Glutamatergic neuron (in vitro differentiated cells): ENCODE data around the gene BDNF. TPM values are rescaled to one million over a fixed set of nuclear protein-coding genes. Genes with fewer than 3 reads are reported as not detected.
"Not testable (repeated sequence)": the region's sequence is repeated elsewhere in the genome, so short reads cannot be mapped to it uniquely, and the experiment has no call there.

ENCODE experiments used
- DNase-seq: peaks from one replicate; pipeline ENCODE4 v3.0.0; 2022
- H3K27ac Mint-ChIP-seq: one replicate; pipeline ENCODE4 v1.8.0; 2020; ENCODE audit warnings: mild to moderate bottlenecking, mixed read lengths, inconsistent platforms; ENCODE audit not compliant: unreplicated experiment
- H3K27me3 Mint-ChIP-seq: one replicate; pipeline ENCODE4 v1.8.0; 2020; ENCODE audit warnings: mild to moderate bottlenecking, moderate library complexity, mixed read lengths, inconsistent platforms; ENCODE audit not compliant: unreplicated experiment
- H3K36me3 Mint-ChIP-seq: one replicate; pipeline ENCODE4 v1.8.0; 2020; ENCODE audit warnings: mild to moderate bottlenecking, mixed read lengths, inconsistent platforms; ENCODE audit not compliant: unreplicated experiment
- H3K4me1 Mint-ChIP-seq: one replicate; pipeline ENCODE4 v1.8.0; 2020; ENCODE audit warnings: mild to moderate bottlenecking, low read depth, mixed read lengths, inconsistent platforms; ENCODE audit not compliant: unreplicated experiment
- H3K4me3 Mint-ChIP-seq: one replicate; pipeline ENCODE4 v1.8.0; 2020; ENCODE audit warnings: mild to moderate bottlenecking, mixed read lengths, inconsistent platforms; ENCODE audit not compliant: unreplicated experiment
- H3K9me3 Mint-ChIP-seq: one replicate; pipeline ENCODE4 v1.8.0; 2020; ENCODE audit warnings: mild to moderate bottlenecking, moderate library complexity, mixed read lengths, inconsistent platforms; ENCODE audit not compliant: unreplicated experiment
- CTCF ChIP-seq: fragments of 200-600 bp; sonication (generic); IDR thresholded peaks from one replicate; pipeline ENCODE4 v1.5.0; 2021; ENCODE audit not compliant: partially characterized antibody, unreplicated experiment
- total RNA-seq: library from RNA; stranded (reverse); fragmentation: NEBNext Ultra II Directional; extraction: Animal tissue kit (Norgen Biotek cat#: 25700); gene quantifications from one replicate; pipeline ENCODE4 v1.2.1, GENCODE V29; 2021; ENCODE audit not compliant: unreplicated experiment

The BDNF gene
- total RNA-seq, 1 donor from 2014 or later = 0.42 TPM

DNA sequence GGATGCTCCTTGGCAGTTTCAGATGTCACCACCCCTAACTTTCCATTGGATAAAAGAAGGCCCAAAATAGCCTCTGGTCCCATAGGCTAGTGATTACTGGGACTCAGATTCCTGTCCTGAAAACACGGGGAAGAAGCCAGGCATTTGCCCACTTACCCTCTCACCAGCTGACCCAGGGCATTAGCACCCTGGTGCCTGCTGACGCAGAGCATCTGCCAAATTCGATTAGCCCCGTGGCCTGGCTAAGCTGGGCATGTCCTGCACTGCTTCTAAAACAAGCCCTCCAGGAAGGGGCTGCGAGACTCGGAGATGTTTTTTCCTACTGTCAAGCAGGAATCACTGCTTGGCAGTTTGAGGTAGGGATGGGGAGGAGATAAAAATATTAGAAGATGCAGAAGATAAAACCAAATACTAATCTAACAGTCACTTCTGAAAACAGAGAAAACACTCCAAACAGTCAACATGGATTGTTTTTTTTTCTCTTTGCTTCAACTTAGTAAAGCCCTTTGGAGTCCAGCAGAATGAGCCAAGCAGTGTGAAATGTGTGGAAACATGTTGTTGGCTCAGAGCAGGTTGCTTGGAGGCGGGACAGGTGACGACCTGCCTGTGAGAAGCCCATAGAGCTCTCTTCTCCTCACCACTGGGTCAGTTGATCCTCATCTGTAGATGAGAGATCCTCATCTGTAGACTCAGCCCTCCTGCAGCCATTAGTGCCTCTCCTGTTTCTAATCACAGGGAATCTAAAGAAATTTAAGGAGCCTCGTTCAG lies 54.0 kb downstream of the BDNF start:
- Mint-ChIP-seq H3K4me1 (no peaks in the 10 kb centered on the region), H3K27me3 (no peaks in the 10 kb centered on the region), H3K9me3 (no peaks in the 10 kb centered on the region), H3K27ac (no peak overlapping the region), H3K36me3 (no peaks in the 10 kb centered on the region), H3K4me3 (no peak overlapping the region)
- DNase-seq = no peak
- TF ChIP-seq CTCF = no peak

DNA sequence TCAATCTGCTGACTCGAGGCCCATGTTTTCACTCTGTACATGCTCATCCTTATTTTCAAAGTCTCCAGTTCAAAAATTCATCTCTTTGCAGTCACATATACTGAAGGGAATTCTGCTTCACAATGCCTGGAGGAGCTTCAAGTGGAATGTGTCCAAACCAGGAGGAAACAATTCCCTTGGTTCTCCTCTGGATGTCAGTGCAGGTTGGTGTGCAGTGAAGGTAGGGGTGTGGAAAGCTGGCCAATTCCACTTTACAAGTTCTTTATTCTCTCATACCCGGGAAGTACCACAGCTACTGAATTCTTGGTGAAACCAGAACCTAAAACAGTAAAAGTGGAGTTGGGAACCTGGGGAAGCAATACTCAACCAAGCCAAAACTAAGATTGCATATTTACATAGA lies 57.3 kb downstream of the BDNF start:
- H3K27me3 Mint-ChIP-seq = no peaks in the 10 kb centered on the region
- no peaks in the 10 kb centered on the region for H3K4me1 Mint-ChIP-seq
- no peaks in the 10 kb centered on the region for H3K36me3 Mint-ChIP-seq
- no peaks in the 10 kb centered on the region for H3K9me3 Mint-ChIP-seq
- no peak for DNase-seq
- H3K27ac Mint-ChIP-seq = no peak overlapping the region
- no peak overlapping the region for H3K4me3 Mint-ChIP-seq
- TF ChIP-seq CTCF = no peak

DNA sequence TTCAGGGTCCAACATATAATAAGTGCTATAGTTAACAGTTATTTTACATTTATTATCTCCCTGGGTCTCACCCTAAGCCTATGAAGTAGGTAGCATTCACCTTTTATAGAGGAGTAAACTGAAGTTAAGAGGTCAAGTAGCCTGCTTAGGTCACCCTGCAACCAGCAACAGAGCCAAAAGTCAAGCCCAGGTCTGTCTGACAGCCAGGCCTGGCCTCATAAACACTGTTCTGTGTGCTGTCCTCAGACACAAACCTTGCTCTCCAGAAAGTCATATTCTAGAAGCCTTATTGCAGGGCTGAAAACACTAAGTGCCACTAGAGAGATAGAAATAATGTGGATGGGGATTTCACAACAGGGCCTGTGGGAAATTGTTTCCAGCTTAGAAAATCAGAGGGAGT lies 59.3 kb downstream of the BDNF start:
- DNase-seq = no peak
- H3K9me3 Mint-ChIP-seq = no peaks in the 10 kb centered on the region
- no peak overlapping the region for H3K27ac Mint-ChIP-seq
- no peak for TF ChIP-seq CTCF
- H3K4me3 Mint-ChIP-seq = no peak overlapping the region
- no peaks in the 10 kb centered on the region for H3K27me3 Mint-ChIP-seq
- no peaks in the 10 kb centered on the region for H3K4me1 Mint-ChIP-seq
- H3K36me3 Mint-ChIP-seq = no peaks in the 10 kb centered on the region

DNA sequence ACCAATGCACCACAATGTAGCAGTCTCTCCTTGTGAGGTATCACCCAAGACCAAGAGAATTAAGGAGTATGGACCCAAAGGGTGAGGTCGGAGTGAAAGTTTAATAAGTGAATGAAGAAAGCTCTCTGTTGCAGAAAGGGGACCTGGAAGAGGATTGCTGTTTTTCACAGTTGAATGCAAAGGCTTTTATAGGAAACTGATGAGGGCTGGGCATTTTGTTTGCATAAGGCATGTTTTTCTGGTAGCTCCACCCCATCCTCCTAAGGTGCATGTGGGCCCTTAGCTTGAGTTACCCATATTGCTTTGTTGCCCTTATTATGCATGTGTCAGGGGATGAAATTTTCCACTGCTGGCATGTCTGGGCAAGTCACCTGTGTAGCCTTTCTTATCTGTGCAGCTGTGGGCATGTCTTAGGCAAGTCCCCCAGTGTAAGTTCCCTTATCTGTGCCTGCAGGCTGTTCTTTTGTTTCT lies 64.7 kb downstream of the BDNF start:
- H3K36me3 Mint-ChIP-seq = no peaks in the 10 kb centered on the region
- TF ChIP-seq CTCF = no peak
- no peak overlapping the region for H3K27ac Mint-ChIP-seq
- DNase-seq = no peak
- peaks cover 2% of the 10 kb centered on the region for H3K4me1 Mint-ChIP-seq
- H3K9me3 Mint-ChIP-seq = peaks cover 2% of the 10 kb centered on the region
- H3K27me3 Mint-ChIP-seq = peaks cover 1% of the 10 kb centered on the region
- no peak overlapping the region for H3K4me3 Mint-ChIP-seq

- H3K4me3 Mint-ChIP-seq, H3K9me3 Mint-ChIP-seq, H3K27me3 Mint-ChIP-seq, H3K4me1 Mint-ChIP-seq, H3K27ac Mint-ChIP-seq, DNase-seq, H3K36me3 Mint-ChIP-seq: not testable (repeated sequence)
Observed at GRCh38 chr11:27634776-27635175, 65.5 kb downstream of the BDNF start.

DNA sequence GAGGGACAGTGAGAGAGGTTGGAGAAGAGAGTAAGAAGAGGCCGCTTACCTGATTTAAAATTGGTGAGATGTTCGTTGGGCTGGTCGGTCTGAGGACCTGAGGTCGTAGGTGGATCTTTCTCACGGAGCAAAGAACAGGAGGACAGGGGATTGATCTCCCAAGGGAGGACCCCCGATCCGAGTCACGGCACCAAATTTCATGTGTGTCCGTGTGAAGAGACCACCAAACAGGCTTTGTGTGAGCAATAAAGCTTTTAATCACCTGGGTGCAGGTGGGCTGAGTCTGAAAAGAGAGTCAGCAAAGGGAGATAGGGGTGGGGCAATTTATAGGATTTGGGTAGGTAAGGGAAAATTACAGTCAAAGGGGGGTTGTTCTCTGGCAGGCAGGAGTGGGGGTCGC lies 66.0 kb downstream of the BDNF start:
- not testable (repeated sequence) for H3K4me3 Mint-ChIP-seq, H3K36me3 Mint-ChIP-seq, H3K27ac Mint-ChIP-seq, H3K27me3 Mint-ChIP-seq, H3K4me1 Mint-ChIP-seq, DNase-seq, H3K9me3 Mint-ChIP-seq

DNA sequence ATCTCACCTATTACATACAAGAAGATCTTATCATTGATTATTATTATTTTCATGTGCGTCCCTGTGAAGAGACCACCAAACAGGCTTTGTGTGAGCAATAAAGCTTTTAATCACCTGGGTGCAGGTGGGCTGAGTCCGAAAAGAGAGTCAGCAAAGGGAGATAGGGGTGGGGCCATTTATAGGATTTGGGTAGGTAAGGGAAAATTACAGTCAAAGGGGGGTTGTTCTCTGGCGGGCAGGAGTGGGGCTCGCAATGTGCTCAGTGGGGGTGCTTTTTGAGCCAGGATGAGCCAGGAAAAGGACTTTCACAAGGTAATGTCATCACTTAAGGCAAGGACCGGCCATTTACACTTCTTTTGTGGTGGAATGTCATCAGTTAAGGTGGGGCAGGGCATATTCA lies 71.2 kb downstream of the BDNF start:
- not testable (repeated sequence) for H3K4me3 Mint-ChIP-seq, H3K9me3 Mint-ChIP-seq, H3K27me3 Mint-ChIP-seq, H3K27ac Mint-ChIP-seq, H3K36me3 Mint-ChIP-seq, H3K4me1 Mint-ChIP-seq, DNase-seq
